LNCaP clone FGC (cell line): ENCODE measurements around the gene IFNA2.
A peak's percentile ranks its signal among the peaks of the same experiment; 100 is the strongest.

Experiments
- DNase-seq: peaks from one replicate; pipeline ENCODE4 v3.0.0-alpha.2; 2011; ENCODE audit warnings: low read depth
- H3K4me3 ChIP-seq: 2 replicates; pipeline ENCODE4 v1.5.1; 2011; ENCODE audit warnings: mild to moderate bottlenecking, low read depth, low read length, control low read depth
- CTCF ChIP-seq: IDR thresholded peaks from 2 replicates; pipeline ENCODE4 v1.5.1; 2012; ENCODE audit warnings: mild to moderate bottlenecking; ENCODE audit not compliant: control insufficient read depth, insufficient read depth; ENCODE audit errors: extremely low read depth

IFNA2 gene

DNA sequence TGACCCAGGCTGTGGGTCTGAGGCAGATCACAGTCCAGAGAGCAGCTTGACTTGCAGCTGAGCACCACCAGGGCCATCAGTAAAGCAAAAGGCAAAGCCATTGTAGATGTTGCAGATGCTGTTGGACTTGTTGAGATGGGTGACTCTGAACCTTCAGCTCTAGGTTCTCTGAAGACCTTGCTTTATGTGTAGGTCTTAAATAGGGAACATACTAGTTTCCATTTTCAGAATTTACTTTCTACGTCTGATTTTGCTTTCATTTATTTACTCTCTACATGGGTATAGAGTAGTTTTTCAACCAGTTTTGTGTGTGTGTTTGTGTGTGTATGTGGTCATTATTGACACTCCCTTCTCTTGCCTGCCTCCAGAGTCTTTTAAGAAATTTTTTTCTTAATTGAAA lies 34.4 kb downstream of the IFNA2 start, which contains the start of gene IFNA6:
IFNA6 (minus strand) TSS at position 101 of the 400 bp plus-strand sequence; CDS start at position 101, 0 bp downstream.
- DNase-seq: no peak
- H3K4me3 ChIP-seq: no peak within 1 kb of the TSS
- TF ChIP-seq CTCF: no peak

GRCh38 chr9:21348430-21348970 lies 36.7 kb downstream of the IFNA2 start:
- TF ChIP-seq CTCF: no peak
- H3K4me3 ChIP-seq: no peak overlapping the region
- no peak for DNase-seq

DNA sequence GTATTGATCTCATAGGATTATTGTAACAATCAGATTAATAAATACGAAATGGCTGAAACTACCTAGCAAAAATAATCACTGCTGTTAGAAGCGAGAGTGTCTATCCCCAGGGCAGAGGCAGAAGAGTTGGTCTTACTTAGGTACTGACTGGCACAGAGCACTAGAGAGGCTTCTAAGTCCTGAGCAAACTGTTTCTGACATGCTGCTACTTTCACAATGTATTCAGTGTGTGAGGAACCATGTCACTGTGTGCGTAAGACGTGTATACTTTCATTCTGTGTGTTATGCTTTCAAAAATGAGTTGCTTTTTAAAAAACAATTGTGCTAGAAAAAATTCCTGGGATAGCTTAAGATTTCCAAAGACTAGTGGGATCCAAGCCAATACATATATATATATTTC lies 44.5 kb downstream of the IFNA2 start:
- no peak overlapping the region for H3K4me3 ChIP-seq
- no peak for TF ChIP-seq CTCF
- no peak for DNase-seq

DNA sequence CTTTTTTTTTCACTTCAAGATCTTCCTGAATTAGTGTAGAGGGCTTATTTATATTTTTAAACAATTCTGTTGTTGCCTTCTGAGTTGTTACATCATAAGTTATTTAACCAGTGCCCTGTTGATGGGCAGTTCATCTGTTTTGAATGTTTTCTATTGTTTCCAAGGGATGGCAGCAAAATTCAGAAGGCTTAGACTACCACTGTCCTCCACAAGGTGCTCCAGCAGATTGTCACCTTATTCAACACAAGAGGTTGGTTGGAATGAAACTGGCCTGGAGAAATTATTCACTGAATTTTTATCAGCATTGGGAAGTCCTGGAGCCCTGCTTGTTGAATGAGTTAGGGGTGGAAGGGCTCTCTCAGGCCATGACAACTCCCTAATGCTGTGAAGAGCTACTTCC lies 48.7 kb downstream of the IFNA2 start:
- TF ChIP-seq CTCF: no peak
- H3K4me3 ChIP-seq: no peak overlapping the region
- DNase-seq: no peak

DNA sequence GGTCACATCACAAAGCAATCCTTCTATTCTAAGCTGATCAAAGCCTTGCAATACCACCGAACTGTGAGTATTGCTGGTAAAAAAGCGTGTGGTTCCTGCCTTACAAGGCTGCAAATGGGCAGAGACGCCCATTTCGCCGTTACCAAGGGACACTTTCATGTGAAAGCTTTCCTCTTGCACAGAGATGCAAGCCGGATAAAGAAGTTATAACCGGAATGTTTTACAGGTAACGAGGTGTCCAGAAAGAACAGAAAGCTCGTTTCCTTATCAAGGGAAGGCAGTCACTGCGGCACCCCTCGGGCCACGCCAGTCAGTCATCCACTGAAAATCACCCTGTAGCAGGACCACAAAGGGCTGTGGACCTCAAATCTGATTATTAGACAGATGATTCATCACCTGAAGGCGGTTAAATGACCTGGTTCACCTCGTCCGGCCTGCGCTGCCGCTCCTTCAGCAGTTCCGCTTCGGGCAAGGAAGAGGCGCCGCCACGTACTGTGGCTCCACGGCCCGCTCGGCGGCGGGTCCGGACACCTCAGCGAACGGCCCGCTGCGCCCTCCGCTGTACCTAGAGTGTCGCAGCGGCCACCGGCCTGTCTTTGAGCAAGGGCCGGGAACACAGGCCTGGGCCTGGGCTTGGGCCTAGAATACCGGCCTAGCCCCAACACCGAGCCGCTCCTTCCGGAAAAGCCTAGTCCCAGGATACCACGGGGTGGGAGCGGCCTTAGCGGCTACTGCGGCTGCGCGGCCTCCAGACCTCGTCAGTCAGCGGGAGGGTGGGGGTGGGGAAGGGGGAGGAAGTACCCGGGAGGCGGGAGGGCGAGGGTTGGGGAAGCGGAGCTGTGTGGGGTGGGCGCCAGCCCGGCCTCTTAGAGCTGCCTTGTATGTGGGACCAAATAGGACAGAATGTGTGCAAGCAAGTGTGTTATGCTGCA lies 50.2 kb downstream of the IFNA2 start, which contains the start of gene KLHL9:
KLHL9 (minus strand) TSS at position 704 of the 932 bp plus-strand sequence; CDS start at position 159, 545 bp downstream.
- peak within 1 kb of the TSS; percentile 95 for H3K4me3 ChIP-seq
- no peak for TF ChIP-seq CTCF
- DNase-seq: peak; percentile 63
